BLaER1 (cell line): Measurements from ENCODE around the gene SLC4A11.
A peak's percentile ranks its signal among the peaks of the same experiment; 100 is the strongest.

Experiments used
- H3K27ac ChIP-seq: shearing (Covaris generic); formaldehyde crosslinking; 2 replicates; pipeline ENCODE4 v1.8.1; 2022
- H3K27me3 ChIP-seq: shearing (Covaris generic); formaldehyde crosslinking; 2 replicates; pipeline ENCODE4 v1.8.1; 2022
- H3K36me3 ChIP-seq: shearing (Covaris generic); formaldehyde crosslinking; 2 replicates; pipeline ENCODE4 v1.8.1; 2022
- H3K4me1 ChIP-seq: shearing (Covaris generic); formaldehyde crosslinking; 2 replicates; pipeline ENCODE4 v1.8.1; 2022
- H3K4me2 ChIP-seq: shearing (Covaris generic); formaldehyde crosslinking; 2 replicates; pipeline ENCODE4 v1.8.1; 2022
- H3K4me3 ChIP-seq: shearing (Covaris generic); formaldehyde crosslinking; 2 replicates; pipeline ENCODE4 v1.8.1; 2022
- H3K9ac ChIP-seq: shearing (Covaris generic); formaldehyde crosslinking; 2 replicates; pipeline ENCODE4 v1.8.1; 2022
- H3K9me3 ChIP-seq: shearing (Covaris generic); formaldehyde crosslinking; 2 replicates; pipeline ENCODE4 v1.8.1; 2022
- H4K20me1 ChIP-seq: shearing (Covaris generic); formaldehyde crosslinking; 2 replicates; pipeline ENCODE4 v1.8.1; 2022
- Cebpa-rat ChIP-seq: shearing (Covaris generic); IDR thresholded peaks from 2 replicates; pipeline ENCODE4 v1.8.1; 2022

SLC4A11 gene

DNA sequence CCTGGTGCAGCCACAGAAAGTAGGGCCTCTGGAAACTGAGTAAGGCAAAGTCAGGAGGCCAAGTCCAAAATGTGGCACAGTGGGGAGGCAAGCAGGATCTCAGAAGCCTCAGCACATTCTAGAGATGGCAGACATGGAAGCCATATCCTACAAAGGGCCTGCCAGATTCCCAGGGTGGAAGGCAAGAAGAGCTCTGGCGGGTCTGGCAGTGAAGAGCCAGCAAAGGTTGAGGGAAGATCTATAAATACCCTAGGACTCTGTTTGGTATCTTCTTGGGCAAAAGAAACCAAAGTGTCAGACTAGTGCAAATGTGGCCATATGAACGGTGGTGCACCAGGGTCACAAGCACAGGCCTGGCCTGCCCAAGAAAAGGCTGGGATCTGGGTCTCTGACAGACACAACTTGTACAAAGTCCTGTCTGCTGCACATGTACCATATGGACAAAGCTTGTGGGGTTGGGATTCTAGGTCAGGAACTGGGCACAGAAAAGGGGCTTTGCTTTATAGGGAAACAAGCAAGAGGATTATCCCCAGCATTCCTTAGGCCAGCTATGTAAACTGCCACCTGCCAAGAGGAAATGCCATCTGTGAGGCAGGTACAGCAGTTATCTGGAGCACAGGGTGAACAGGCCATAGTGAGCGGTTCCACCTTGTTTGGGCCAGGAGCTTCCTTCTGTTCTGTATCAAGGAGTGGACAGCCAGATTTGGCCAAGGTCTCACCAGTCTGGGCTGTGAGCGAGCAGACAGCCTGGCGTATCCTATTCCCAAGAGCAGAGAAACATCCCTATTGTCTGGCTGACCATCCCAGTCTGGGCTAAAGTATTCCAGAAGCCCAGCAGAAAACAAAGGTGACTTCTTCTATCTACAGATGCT is 36.3 kb upstream of the SLC4A11 start:
- Histone ChIP-seq H3K9me3 (no peaks in the 10 kb centered on the region), H3K4me2 (no peak overlapping the region)
- TF ChIP-seq Cebpa-rat, result no peak

DNA sequence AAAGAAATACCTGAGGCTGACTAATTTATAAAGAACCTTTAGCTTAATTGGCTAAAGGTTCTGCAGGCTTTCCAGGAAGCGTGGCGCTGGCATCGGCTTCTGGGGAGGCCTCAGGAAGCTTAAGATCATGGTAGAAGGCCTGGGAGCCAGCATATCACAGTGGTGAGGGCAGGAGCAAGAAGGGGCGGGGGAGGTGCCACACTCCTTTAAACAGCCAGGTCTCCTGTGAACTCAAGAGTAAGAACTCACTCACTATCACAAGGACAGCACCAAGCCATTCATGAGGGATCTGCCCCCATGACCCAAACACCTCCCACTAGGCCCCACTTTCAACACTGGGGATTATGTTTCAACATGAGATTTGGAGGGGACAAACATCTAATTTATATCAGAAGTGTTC is 34.4 kb upstream of the SLC4A11 start:
- TF ChIP-seq Cebpa-rat, result no peak
- H3K4me2 ChIP-seq, result no peak overlapping the region
- no peak overlapping the region for H3K9ac ChIP-seq
- no peak overlapping the region for H3K27ac ChIP-seq
- no peaks in the 10 kb centered on the region for H4K20me1 ChIP-seq
- no peaks in the 10 kb centered on the region for H3K4me1 ChIP-seq
- H3K9me3 ChIP-seq, result no peaks in the 10 kb centered on the region
- H3K36me3 ChIP-seq, result peaks cover 79% of the 10 kb centered on the region
- H3K4me3 ChIP-seq, result no peak overlapping the region
- H3K27me3 ChIP-seq, result no peaks in the 10 kb centered on the region

More for the DNA sequence above, 36.3 kb upstream of the SLC4A11 start:
- Histone ChIP-seq H3K9ac (no peak overlapping the region), H3K36me3 (peaks cover 84% of the 10 kb centered on the region), H3K27me3 (no peaks in the 10 kb centered on the region), H3K27ac (no peak overlapping the region), H3K4me1 (no peaks in the 10 kb centered on the region), H4K20me1 (no peaks in the 10 kb centered on the region), H3K4me3 (no peak overlapping the region)

DNA sequence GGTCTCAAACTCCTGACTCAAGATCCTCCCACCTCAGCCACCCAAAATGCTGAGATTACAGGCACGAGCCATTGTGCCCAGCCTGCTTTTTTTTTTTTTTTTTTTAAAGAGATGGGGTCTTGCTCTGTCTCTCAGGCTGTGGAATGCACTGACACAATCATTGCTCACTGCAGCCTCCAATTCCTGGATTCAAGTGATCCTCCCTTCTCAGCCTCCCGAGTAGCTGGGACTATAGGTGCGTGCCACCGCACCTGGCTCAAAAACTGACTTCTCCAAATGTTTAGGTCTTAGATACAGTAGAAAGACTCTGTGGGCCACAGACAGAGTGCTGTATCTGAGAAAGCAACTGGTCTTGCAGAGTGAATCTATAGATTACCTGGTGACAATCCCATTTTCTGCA is 31.1 kb upstream of the SLC4A11 start:
- Histone ChIP-seq H3K27me3 (no peaks in the 10 kb centered on the region), H3K4me3 (no peak overlapping the region), H3K36me3 (peaks cover 67% of the 10 kb centered on the region), H3K9ac (no peak overlapping the region), H3K27ac (no peak overlapping the region), H3K9me3 (no peaks in the 10 kb centered on the region), H3K4me2 (no peak overlapping the region), H4K20me1 (no peaks in the 10 kb centered on the region), H3K4me1 (no peaks in the 10 kb centered on the region)
- TF ChIP-seq Cebpa-rat, result no peak

DNA sequence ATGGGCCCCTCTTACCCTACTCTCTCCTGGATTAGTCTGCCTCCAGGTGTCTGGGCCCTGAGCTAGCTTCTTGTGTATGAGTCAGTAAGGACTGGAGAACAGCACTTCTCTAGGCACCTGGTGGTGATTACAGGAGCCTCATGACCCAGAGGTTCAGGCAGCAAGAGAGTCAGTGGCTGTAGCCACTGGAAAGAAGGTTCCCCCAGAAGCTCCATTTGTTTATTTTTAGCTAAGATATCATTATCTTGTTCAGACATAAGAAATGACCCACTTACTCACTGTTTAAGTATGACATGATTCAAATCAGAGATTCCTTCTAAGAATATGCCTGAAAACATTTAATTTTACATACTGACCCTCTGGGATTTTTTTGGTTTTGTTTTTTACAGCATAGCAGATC is 23.6 kb upstream of the SLC4A11 start:
- TF ChIP-seq Cebpa-rat, result no peak
- Histone ChIP-seq H3K27ac (no peak overlapping the region), H4K20me1 (no peaks in the 10 kb centered on the region), H3K36me3 (peaks cover 82% of the 10 kb centered on the region), H3K4me3 (no peak overlapping the region), H3K4me1 (no peaks in the 10 kb centered on the region), H3K9me3 (peaks cover 9% of the 10 kb centered on the region), H3K9ac (no peak overlapping the region), H3K27me3 (no peaks in the 10 kb centered on the region), H3K4me2 (no peak overlapping the region)

DNA sequence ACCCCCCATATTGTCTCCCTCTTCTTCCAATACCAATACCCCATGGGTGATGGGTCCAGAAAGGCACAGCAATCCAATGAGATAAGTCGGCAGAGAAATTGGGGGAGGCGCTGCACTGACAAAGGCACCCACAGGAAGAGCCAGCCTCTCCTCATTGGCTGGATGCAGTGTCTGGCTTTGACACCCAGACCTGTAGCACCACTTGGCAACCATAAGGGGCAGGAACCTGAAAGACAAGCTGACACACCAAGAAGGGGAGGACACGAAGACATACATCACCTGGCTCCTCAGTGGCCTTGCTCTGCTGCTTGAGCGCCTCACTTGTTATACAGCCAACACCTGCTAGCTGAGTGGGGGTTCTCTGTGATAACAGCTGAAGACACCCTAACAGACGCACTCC is 19.4 kb upstream of the SLC4A11 start:
- no peaks in the 10 kb centered on the region for H4K20me1 ChIP-seq
- no peak overlapping the region for H3K27ac ChIP-seq

DNA sequence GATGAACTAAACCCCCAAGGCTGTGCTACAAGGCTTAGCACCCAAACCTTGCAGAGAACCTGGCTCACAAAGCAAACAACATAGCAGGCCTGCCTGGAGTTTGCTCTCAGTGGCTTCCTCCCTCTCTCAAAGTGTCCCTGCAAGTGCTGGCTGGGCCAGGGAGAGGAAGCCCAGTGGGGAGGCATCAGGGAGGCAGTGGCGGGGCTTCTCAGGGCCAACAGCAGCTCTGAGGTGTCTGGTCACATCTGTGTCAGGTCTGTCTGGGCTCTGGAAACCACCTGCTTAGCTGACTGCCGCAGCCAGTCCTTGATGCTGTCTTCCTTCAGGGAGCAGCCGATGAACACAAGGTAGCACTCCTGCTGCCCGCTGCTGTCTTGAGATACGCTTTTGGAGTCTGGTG is 16.7 kb upstream of the SLC4A11 start:
- Histone ChIP-seq H3K36me3 (peaks cover 94% of the 10 kb centered on the region), H3K27me3 (peaks cover 5% of the 10 kb centered on the region), H3K4me1 (no peaks in the 10 kb centered on the region), H3K4me3 (no peak overlapping the region), H3K9ac (no peak overlapping the region), H3K9me3 (no peaks in the 10 kb centered on the region), H3K27ac (no peak overlapping the region), H4K20me1 (peaks cover 19% of the 10 kb centered on the region), H3K4me2 (no peak overlapping the region)
- TF ChIP-seq Cebpa-rat, result no peak

More for the DNA sequence above, 19.4 kb upstream of the SLC4A11 start:
- H3K9me3 ChIP-seq, result peaks cover 3% of the 10 kb centered on the region; the same call in 1 of the 2 replicates
- H3K4me3 ChIP-seq, result no peak overlapping the region
- H3K36me3 ChIP-seq, result peaks cover 90% of the 10 kb centered on the region
- no peak overlapping the region for H3K9ac ChIP-seq
- no peaks in the 10 kb centered on the region for H3K4me1 ChIP-seq
- no peaks in the 10 kb centered on the region for H3K27me3 ChIP-seq
- H3K4me2 ChIP-seq, result no peak overlapping the region
- TF ChIP-seq Cebpa-rat, result no peak

DNA sequence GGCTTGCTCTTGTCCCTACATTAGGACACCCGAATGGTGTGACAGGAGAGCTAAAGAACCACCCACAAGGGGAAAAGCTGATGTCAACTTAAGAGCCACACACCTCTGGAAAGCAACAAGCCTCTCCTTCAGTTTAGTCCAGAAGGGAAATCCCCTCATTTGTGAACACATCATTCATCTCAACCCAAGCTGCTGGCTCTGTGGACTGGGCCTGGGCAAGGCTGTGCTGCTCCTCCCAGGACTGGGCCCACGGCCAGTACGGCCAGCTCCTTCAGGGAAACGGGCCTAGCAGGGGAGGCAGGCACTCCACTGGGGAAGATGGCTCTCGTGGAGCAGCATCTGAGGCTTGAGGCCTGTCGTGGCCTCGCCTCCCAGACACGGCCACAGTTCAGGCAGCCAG is 12.8 kb upstream of the SLC4A11 start:
- peaks cover 69% of the 10 kb centered on the region for H3K36me3 ChIP-seq
- H3K4me1 ChIP-seq, result peaks cover 14% of the 10 kb centered on the region
- no peak overlapping the region for H3K4me3 ChIP-seq
- H3K27ac ChIP-seq, result no peak overlapping the region
- H3K9ac ChIP-seq, result no peak overlapping the region
- peaks cover 54% of the 10 kb centered on the region for H4K20me1 ChIP-seq
- H3K4me2 ChIP-seq, result no peak overlapping the region
- TF ChIP-seq Cebpa-rat, result no peak
- peaks cover 44% of the 10 kb centered on the region for H3K27me3 ChIP-seq
- no peaks in the 10 kb centered on the region for H3K9me3 ChIP-seq

DNA sequence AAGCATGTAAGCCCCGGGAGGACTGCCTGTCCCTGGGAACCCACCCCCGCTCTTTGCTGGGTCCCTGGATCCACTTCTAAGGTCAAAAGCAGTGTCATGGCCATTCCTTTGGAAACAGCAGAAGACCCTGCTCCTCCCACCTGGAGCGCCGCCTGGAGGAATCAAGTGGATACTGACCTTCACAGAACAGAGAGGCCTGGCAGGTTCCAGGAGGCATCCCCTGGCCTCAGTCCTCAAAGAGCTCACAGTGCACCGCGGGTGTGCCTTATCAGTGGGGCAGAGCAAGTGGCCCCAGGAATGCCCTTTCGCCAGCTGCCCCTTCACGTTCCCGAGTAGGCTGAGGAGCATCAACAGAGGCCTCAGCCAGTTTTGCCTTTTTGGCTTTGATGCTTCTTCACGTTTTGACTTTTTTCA is 11.1 kb upstream of the SLC4A11 start:
- no peak for TF ChIP-seq Cebpa-rat
- H4K20me1 ChIP-seq, result peaks cover 54% of the 10 kb centered on the region

DNA sequence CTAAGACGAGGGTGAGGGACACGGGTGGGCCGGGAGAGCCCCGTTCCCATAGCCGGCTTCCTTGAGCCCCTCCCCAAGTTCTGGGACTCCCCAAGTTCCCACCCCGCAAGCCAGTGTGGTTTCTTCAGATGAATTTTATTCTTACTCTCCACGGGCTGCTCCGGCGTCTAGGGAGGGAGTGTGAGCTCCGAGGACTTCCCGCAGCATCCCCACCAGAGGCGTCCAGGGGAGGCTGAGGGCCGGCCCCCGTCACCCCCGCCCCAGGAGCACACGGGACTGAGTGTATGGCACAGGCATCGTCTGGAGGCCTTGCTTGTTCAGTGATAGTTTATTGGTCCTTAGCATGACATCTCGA is 10.0 kb upstream of the SLC4A11 start:
- no peak overlapping the region for H3K9ac ChIP-seq
- H3K4me1 ChIP-seq, result peaks cover 14% of the 10 kb centered on the region
- peaks cover 54% of the 10 kb centered on the region for H4K20me1 ChIP-seq
- H3K4me3 ChIP-seq, result peak overlapping the region; percentile 13; the same call in 1 of the 2 replicates
- H3K27ac ChIP-seq, result no peak overlapping the region
- no peak for TF ChIP-seq Cebpa-rat
- H3K36me3 ChIP-seq, result peaks cover 42% of the 10 kb centered on the region
- H3K27me3 ChIP-seq, result peaks cover 52% of the 10 kb centered on the region
- no peaks in the 10 kb centered on the region for H3K9me3 ChIP-seq
- peak overlapping the region; percentile 31 for H3K4me2 ChIP-seq

More for the DNA sequence above, 11.1 kb upstream of the SLC4A11 start:
- peaks cover 49% of the 10 kb centered on the region for H3K27me3 ChIP-seq
- H3K36me3 ChIP-seq, result peaks cover 52% of the 10 kb centered on the region
- no peaks in the 10 kb centered on the region for H3K9me3 ChIP-seq
- H3K27ac ChIP-seq, result no peak overlapping the region
- H3K9ac ChIP-seq, result no peak overlapping the region
- H3K4me3 ChIP-seq, result no peak overlapping the region
- H3K4me2 ChIP-seq, result no peak overlapping the region
- H3K4me1 ChIP-seq, result peaks cover 14% of the 10 kb centered on the region

DNA sequence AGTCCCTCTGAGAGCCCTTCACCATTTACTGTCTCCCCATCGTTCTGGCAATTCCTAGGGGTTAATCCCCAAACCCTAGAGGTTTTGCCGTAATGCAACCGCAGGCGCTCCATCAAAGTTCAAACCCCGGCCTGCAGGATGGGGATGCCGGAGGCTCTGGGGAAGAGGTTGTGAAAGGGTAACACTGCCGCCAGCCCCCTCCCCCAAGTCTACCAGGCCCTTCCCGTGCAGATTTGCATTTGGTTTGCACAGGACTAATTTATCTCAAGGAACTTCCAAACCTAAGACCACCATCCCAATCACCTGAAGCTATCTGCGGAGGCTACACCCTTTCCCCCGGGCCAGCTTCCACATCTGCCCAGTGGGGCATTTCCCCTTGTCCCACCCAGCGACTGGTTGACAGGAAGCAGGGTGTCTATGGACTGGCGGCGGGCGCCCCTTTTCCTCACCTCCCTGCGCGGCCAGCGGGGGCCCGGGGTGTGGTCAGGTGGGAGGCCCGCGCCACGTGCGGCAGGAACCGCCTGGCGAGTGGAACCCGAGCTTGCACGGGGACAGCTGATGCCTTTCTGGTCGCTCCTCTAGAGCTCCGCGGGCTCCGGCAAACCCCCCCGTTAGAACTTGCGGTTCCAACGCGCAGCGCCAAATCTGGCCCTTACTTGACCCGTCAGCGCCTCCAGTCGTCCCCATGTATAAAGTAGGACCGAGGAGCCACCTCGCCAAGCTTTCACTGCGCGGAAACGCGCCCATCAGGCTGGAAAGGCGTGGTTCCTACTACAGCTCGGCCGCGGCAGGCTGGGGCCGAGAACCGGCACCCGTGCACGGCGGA is 9.4 kb upstream of the SLC4A11 start:
- H4K20me1 ChIP-seq, result peaks cover 54% of the 10 kb centered on the region

More for the DNA sequence above, 9.4 kb upstream of the SLC4A11 start:
- peak overlapping the region; percentile 31 for H3K4me2 ChIP-seq
- H3K4me3 ChIP-seq, result peak overlapping the region; percentile 13; the same call in 1 of the 2 replicates
- TF ChIP-seq Cebpa-rat, result no peak
- peaks cover 58% of the 10 kb centered on the region for H3K27me3 ChIP-seq
- peaks cover 14% of the 10 kb centered on the region for H3K4me1 ChIP-seq
- H3K9ac ChIP-seq, result no peak overlapping the region
- H3K9me3 ChIP-seq, result no peaks in the 10 kb centered on the region
- peaks cover 36% of the 10 kb centered on the region for H3K36me3 ChIP-seq
- no peak overlapping the region for H3K27ac ChIP-seq
